GM21515 (cell line): ENCODE results near the gene VEGFA.

Experiments used
- ATAC-seq: cut with Tn5 transposase; IDR thresholded peaks from one replicate; pipeline ENCODE4 v1.9.1; 2021; ENCODE audit not compliant: unreplicated experiment

Gene VEGFA

DNA sequence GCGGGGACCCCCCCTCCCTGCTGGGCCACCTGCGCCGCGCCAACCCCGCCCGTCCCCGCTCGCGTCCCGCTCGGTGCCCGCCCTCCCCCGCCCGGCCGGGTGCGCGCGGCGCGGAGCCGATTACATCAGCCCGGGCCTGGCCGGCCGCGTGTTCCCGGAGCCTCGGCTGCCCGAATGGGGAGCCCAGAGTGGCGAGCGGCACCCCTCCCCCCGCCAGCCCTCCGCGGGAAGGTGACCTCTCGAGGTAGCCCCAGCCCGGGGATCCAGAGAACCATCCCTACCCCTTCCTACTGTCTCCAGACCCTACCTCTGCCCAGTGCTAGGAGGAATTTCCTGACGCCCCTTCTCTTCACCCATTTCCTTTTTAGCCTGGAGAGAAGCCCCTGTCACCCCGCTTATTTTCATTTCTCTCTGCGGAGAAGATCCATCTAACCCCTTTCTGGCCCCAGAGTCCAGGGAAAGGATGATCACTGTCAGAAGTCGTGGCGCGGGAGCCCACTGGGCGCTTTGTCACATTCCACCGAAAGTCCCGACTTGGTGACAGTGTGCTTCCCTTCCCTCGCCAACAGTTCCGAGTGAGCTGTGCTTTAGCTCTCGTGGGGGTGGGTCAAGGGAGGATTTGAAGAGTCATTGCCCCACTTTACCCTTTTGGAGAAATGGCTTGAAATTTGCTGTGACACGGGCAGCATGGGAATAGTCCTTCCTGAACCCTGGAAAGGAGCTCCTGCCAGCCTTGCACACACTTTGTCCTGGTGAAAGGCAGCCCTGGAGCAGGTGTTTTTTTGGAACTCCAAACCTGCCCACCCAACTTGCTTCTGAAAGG, 2.1 kb downstream of the VEGFA start:
- ATAC-seq: no peak

DNA sequence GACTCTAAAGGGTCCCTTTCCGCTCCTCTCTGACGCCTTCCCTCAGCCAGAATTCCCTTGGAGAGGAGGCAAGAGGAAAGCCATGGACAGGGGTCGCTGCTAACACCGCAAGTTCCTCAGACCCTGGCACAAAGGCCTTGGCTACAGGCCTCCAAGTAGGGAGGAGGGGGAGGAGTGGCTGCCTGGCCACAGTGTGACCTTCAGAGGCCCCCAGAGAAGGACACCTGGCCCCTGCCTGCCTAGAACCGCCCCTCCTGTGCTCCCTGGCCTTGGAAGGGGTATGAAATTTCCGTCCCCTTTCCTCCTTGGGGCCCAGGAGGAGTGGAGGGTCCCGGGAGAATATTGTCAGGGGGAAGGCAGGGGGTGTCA, 2.7 kb downstream of the VEGFA start:
- no peak for ATAC-seq

GRCh38 chr6:43773050-43773979, 3.3 kb downstream of the VEGFA start:
- no peak for ATAC-seq

DNA sequence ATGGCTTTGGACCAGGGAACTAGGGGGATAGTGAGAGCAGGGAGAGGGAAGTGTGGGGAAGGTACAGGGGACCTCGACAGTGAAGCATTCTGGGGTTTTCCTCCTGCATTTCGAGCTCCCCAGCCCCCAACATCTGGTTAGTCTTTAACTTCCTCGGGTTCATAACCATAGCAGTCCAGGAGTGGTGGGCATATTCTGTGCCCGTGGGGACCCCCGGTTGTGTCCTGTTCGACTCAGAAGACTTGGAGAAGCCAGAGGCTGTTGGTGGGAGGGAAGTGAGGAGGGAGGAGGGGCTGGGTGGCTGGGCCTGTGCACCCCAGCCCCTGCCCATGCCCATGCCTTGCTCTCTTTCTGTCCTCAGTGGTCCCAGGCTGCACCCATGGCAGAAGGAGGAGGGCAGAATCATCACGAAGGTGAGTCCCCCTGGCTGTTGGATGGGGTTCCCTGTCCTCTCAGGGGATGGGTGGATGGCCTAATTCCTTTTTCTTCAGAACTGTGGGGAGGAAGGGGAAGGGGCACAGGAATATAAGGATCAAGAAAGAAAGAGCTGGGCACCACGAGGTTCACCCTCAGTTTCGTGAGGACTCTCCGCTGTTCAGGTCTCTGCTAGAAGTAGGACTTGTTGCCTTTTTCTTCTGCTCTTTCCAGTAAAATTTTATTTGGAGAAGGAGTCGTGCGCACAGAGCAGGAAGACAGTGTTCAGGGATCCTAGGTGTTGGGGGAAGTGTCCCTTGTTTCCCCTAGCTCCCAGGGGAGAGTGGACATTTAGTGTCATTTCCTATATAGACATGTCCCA, 4.2 kb downstream of the VEGFA start:
- ATAC-seq: no peak

- no peak for ATAC-seq
These were observed 4.9 kb downstream of the VEGFA start for GRCh38 chr6:43774776-43775534.

GRCh38 chr6:43775535-43775885, 5.5 kb downstream of the VEGFA start:
- ATAC-seq: no peak

DNA sequence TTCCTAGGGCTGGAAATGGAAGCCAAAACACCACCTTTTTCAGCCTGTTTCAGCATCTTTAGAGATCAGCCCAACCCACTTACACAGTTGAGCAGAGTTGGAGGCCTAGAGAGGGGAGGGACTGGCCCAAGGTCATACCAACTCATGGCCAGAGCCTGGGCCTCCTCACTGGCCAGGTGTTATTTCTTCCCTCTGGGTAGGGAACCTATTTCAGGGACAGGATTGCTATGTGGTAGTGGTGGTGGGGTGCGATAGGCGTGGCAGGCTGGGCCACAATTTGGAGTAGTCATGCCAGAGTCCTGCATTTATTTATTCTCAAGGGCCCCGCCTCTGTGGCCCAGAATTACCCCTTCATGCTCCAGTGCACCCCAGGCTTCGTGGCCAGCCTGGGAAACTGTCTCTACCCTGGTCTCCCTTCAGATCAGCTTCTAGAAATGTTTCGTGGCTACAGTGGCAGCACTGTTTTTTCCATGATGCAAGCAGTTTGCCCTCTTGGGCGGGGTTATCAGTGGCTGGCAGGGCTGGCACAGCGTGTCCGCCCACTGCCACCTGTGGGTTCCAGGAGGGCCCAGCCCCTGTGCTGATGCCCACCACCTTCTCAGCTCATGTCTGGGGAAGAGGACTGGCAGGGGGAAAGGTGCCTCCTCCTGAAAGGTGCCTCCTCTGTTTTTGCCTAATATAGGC, 6.2 kb downstream of the VEGFA start:
- ATAC-seq: no peak

DNA sequence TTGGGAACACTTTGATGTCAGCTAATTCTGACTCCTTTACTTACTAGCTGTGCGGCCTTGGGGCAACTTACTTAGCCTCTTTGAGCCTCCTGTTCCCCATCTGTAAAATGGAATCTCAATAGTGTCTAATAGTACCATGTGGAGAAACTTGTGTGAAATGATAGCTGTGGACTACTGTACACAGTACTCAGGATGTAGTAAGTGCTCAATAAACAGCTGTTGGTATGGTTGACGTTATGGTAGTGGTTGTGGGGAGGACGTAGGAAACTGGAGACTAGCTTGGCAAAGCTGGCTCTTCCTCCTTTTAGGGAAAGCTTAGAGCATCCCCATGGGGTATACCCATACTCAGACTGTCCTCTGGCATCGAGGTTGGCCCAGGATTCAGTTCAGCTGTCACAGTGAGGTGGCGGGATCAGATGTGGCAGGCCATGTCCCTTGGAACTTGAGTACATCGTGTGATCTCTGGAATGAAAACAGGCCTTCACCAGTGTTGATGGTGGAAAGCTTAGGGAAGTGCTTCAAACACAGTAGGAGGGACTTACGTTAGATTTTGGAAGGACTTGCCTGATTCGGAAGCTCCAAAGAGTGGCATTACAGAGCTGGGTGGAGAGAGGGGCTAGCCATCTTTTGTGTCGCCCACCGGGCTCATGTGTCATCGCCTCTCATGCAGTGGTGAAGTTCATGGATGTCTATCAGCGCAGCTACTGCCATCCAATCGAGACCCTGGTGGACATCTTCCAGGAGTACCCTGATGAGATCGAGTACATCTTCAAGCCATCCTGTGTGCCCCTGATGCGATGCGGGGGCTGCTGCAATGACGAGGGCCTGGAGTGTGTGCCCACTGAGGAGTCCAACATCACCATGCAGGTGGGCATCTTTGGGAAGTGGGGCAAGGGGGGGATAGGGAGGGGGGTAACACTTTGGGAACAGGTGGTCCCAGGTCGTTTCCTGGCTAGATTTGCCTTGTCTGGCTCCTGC, 7.1 kb downstream of the VEGFA start:
- no peak for ATAC-seq

- no peak for ATAC-seq
These were observed 8.3 kb downstream of the VEGFA start for GRCh38 chr6:43778131-43778855.

GRCh38 chr6:43778976-43779851, 9.2 kb downstream of the VEGFA start:
- no peak for ATAC-seq

DNA sequence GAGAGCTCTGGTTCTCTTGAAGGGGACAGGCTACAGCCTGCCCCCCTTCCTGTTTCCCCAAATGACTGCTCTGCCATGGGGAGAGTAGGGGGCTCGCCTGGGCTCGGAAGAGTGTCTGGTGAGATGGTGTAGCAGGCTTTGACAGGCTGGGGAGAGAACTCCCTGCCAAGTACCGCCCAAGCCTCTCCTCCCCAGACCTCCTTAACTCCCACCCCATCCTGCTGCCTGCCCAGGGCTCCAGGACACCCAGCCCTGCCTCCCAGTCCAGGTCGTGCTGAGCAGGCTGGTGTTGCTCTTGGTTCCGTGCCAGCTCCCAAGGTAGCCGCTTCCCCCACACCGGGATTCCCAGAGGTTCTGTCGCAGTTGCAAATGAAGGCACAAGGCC, 9.8 kb downstream of the VEGFA start:
- no peak for ATAC-seq

DNA sequence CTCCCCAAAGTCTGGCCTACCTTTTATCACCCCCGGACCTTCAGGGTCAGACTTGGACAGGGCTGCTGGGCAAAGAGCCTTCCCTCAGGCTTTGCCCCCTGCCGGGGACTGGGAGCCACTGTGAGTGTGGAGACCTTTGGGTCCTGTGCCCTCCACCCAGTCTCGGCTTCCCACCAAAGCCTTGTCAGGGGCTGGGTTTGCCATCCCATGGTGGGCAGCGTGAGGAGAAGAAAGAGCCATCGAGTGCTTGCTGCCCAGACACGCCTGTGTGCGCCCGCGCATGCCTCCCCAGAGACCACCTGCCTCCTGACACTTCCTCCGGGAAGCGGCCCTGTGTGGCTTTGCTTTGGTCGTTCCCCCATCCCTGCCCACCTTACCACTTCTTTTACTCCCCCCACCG, 10.3 kb downstream of the VEGFA start:
- no peak for ATAC-seq

DNA sequence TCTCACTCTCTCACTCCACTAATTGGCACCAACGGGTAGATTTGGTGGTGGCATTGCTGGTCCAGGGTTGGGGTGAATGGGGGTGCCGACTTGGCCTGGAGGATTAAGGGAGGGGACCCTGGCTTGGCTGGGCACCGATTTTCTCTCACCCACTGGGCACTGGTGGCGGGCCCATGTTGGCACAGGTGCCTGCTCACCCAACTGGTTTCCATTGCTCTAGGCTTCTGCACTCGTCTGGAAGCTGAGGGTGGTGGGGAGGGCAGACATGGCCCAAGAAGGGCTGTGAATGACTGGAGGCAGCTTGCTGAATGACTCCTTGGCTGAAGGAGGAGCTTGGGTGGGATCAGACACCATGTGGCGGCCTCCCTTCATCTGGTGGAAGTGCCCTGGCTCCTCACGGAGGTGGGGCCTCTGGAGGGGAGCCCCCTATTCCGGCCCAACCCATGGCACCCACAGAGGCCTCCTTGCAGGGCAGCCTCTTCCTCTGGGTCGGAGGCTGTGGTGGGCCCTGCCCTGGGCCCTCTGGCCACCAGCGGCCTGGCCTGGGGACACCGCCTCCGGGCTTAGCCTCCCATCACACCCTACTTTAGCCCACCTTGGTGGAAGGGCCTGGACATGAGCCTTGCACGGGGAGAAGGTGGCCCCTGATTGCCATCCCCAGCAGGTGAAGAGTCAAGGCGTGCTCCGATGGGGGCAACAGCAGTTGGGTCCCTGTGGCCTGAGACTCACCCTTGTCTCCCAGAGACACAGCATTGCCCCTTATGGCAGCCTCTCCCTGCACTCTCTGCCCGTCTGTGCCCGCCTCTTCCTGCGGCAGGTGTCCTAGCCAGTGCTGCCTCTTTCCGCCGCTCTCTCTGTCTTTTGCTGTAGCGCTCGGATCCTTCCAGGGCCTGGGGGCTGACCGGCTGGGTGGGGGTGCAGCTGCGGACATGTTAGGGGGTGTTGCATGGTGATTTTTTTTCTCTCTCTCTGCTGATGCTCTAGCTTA, 11.2 kb downstream of the VEGFA start:
- ATAC-seq: no peak

- no peak for ATAC-seq
These were observed 12.1 kb downstream of the VEGFA start for GRCh38 chr6:43781941-43782704.

DNA sequence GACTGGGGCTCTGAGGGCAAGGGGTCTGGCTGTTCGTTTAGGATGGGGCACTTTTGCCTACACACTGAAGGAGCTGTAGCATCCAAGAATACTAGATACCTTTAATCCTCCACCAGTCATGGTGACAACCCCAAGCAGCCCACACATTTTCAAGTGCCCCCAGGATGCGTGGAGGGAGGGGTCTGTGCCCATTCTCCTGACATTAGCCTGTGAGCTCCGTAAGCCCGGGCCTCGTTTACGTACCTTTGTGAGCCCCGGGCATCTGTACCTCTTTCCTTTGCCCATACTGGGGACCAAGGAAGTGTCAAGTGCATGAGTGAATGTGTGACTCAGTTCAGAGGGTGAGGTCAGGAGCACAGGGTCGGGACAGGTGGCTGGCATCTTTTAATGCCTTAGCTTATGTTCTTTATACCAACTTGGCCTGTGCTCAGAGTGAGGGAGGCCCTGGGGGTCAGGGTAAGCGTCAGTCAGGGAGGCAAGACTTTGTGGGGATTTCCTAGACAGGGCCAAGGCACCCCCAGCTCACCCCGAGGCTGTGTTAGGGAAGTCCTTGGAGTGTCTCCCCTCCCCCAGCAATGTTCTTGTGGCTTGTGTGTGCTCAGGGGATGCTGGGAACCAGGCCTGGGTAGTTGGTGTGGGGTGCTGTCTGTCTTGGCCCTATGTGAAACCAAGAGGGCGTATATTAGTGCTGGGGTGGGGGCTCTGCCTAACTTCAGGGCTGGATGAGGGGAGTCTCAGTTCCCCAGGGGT, 12.9 kb downstream of the VEGFA start:
- ATAC-seq: no peak
